ENCODE data around the gene TSGA10.
A peak's percentile ranks its signal among the peaks of the same experiment; 100 is the strongest.
"Not testable (repeated sequence)": the region's sequence is repeated elsewhere in the genome, so short reads cannot be mapped to it uniquely, and the experiment has no call there.

TSGA10 gene

GRCh38 chr2:99000708-99001107, 154.0 kb downstream of the TSGA10 start:
- H3K27ac ChIP-seq = no peak overlapping the region
- TF ChIP-seq, protein P1, sequence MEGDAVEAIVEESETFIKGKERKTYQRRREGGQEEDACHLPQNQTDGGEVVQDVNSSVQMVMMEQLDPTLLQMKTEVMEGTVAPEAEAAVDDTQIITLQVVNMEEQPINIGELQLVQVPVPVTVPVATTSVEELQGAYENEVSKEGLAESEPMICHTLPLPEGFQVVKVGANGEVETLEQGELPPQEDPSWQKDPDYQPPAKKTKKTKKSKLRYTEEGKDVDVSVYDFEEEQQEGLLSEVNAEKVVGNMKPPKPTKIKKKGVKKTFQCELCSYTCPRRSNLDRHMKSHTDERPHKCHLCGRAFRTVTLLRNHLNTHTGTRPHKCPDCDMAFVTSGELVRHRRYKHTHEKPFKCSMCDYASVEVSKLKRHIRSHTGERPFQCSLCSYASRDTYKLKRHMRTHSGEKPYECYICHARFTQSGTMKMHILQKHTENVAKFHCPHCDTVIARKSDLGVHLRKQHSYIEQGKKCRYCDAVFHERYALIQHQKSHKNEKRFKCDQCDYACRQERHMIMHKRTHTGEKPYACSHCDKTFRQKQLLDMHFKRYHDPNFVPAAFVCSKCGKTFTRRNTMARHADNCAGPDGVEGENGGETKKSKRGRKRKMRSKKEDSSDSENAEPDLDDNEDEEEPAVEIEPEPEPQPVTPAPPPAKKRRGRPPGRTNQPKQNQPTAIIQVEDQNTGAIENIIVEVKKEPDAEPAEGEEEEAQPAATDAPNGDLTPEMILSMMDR (IDR thresholded peaks at IDR 0.05; ENCODE audit: low read depth, low read length, missing control alignments) = no peak
- DNase-seq = no peak
- in situ Hi-C loops (cut with HindIII; ENCODE audit: low pct_ligation_motif_present, low sequenced_read_pairs) = no loop called here
- no peaks in the 10 kb centered on the region for H3K27me3 ChIP-seq (replicated peaks)
- H3K36me3 ChIP-seq (replicated peaks) = no peaks in the 10 kb centered on the region
- no peak overlapping the region for H3K4me3 ChIP-seq (ENCODE audit: low read depth, low read length)

DNA sequence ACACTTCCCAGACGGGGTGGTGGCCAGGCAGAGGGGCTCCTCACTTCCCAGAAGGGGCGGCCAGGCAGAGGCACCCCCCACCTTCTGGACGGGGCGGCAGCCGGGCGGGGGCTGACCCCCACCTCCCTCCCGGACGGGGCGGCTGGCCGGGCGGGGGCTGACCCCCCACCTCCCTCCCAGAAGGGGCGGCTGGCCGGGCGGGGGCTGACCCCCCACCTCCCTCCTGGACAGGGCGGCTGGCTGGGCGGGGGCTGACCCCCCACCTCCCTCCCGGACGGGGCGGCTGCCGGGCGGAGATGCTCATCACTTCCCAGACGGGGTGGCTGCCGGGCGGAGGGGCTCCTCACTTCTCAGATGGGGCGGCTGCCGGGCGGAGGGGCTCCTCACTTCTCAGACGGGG, 166.0 kb downstream of the TSGA10 start:
- H3K27me3 ChIP-seq (replicated peaks); H3K27ac ChIP-seq; DNase-seq; H3K36me3 ChIP-seq (replicated peaks); H3K4me3 ChIP-seq (ENCODE audit: low read depth, low read length); in situ Hi-C loops (cut with HindIII; ENCODE audit: low pct_ligation_motif_present, low sequenced_read_pairs): not testable (repeated sequence)

DNA sequence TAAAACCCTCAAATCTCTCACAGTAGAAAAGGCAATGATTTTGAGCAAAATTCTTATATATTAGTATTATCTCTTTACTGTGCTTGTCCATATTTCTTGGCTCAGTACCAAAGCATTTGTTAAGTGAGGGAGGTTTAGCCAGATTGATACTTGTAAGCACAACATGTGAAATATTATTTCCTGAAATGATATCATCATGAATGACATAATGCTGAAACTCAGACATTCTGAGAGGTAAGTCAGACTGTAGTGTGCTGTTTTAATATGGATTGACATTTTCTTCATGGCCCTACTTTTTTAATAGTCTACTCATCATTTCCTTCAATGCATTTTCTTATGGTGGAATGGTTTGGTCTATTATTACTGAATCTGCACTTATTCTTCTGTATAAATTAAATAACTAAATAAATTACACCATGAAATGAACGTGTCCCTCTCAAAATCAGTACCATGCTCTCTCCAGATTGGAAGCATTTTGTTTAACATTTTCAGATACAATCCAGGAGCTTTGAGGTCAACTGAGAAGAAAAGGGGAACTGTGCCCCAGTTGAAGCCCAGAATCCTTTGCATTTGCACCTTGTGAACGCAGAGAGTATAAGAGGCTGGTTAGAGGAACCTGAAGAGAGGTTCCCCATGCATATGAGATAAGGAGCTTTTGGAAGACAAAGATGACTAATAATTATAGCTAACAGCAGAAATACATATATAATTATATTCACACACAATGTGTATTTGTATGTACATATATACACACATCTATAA, 168.7 kb downstream of the TSGA10 start:
- DNase-seq = no peak
- in situ Hi-C loops (cut with HindIII; ENCODE audit: low pct_ligation_motif_present, low sequenced_read_pairs) = no loop called here
- TF ChIP-seq, protein P1 (IDR thresholded peaks at IDR 0.05; ENCODE audit: low read depth, low read length, missing control alignments) = no peak
- H3K4me3 ChIP-seq (ENCODE audit: low read depth, low read length) = no peak overlapping the region
- H3K27ac ChIP-seq = no peak overlapping the region
- H3K36me3 ChIP-seq (replicated peaks) = no peaks in the 10 kb centered on the region
- H3K27me3 ChIP-seq (replicated peaks) = no peaks in the 10 kb centered on the region

- DNase-seq = peak; percentile 6
- TF ChIP-seq, protein P1 (IDR thresholded peaks at IDR 0.05; ENCODE audit: low read depth, low read length, missing control alignments) = no peak
- Histone ChIP-seq H3K27ac (no peak overlapping the region), H3K36me3 (replicated peaks) (no peaks in the 10 kb centered on the region), H3K27me3 (replicated peaks) (no peaks in the 10 kb centered on the region), H3K4me3 (ENCODE audit: low read depth, low read length) (no peak overlapping the region)
- in situ Hi-C loops (cut with HindIII; ENCODE audit: low pct_ligation_motif_present, low sequenced_read_pairs) = no loop called here
These were observed 179.1 kb downstream of the TSGA10 start for GRCh38 chr2:98975611-98976010.

DNA sequence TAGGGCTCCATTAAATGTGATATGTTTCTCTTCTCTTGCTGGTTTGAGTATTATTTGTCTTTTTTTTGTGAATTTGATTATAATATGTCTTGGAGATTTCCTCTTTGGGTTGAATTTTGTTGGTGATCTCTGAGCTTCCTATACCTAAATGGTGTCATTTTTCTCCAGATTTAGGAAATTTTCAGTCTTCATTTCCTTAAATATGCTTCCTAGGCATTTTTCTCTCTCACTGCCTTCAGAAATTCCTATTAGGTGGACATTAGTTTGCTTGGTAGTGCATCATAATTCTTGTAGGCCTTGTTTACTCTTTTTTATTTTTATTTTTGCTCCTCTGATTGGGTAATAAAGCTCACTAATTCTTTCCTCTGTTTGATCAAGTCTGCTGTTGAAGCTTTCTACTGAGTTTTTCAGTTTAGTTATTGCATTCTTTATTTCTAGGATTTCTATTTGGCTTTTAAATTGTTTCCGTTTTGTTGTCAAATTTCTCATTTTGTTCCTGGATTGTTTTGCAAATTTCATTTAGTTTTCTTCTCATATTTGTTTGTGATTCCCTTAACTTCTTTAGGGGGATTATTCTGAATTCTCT, 182.1 kb downstream of the TSGA10 start:
- H3K36me3 ChIP-seq (replicated peaks) = no peaks in the 10 kb centered on the region
- no peaks in the 10 kb centered on the region for H3K27me3 ChIP-seq (replicated peaks)
- no peak overlapping the region for H3K4me3 ChIP-seq (ENCODE audit: low read depth, low read length)
- TF ChIP-seq, protein P1 (IDR thresholded peaks at IDR 0.05; ENCODE audit: low read depth, low read length, missing control alignments) = no peak
- no peak overlapping the region for H3K27ac ChIP-seq
- in situ Hi-C loops (cut with HindIII; ENCODE audit: low pct_ligation_motif_present, low sequenced_read_pairs) = no loop called here
- DNase-seq = no peak

GRCh38 chr2:98959810-98960507, 194.8 kb downstream of the TSGA10 start:
- no peak overlapping the region for H3K4me3 ChIP-seq (ENCODE audit: low read depth, low read length)
- no peak overlapping the region for H3K27ac ChIP-seq
- no peaks in the 10 kb centered on the region for H3K36me3 ChIP-seq (replicated peaks)
- DNase-seq = no peak
- TF ChIP-seq, protein P1 (IDR thresholded peaks at IDR 0.05; ENCODE audit: low read depth, low read length, missing control alignments) = no peak
- H3K27me3 ChIP-seq (replicated peaks) = no peaks in the 10 kb centered on the region
- in situ Hi-C loops (cut with HindIII; ENCODE audit: low pct_ligation_motif_present, low sequenced_read_pairs) = no loop called here

Data from brain microvascular endothelial cell (primary cell).